ENCODE measurements around the gene ODAD3. TPM values are rescaled to one million over a fixed set of nuclear protein-coding genes. Genes with fewer than 3 reads are reported as not detected.

The ODAD3 gene
- total RNA-seq, 1 donor from 2014 or later: 0.66 TPM

- peak; percentile 22 for DNase-seq (ENCODE audit: low read depth)
- Histone ChIP-seq H3K4me1 (ENCODE audit: insufficient read depth, low read length) (peaks cover 59% of the 10 kb centered on the region), H3K9me3 (ENCODE audit: insufficient read depth, low read depth, low read length) (no peaks in the 10 kb centered on the region), H3K27ac (ENCODE audit: low read depth, low read length) (peak overlapping the region; percentile 51), H3K9ac (ENCODE audit: low read length) (peak overlapping the region; percentile 35), H3K27me3 (ENCODE audit: insufficient read depth, low read length) (peaks cover 7% of the 10 kb centered on the region), H3K79me2 (ENCODE audit: insufficient read depth, low read length) (no peaks in the 10 kb centered on the region), H2AFZ (ENCODE audit: low read depth, low read length) (no peak overlapping the region), H4K20me1 (ENCODE audit: insufficient read depth, low read length) (peaks cover 9% of the 10 kb centered on the region), H3K4me2 (ENCODE audit: low read length) (peak overlapping the region; percentile 78), H3K4me3 (ENCODE audit: insufficient read depth, low read depth, low read length) (no peak overlapping the region), H3K36me3 (ENCODE audit: insufficient read depth, low read length) (no peaks in the 10 kb centered on the region)
- H3K36me3 Mint-ChIP-seq (ENCODE audit: low read depth, unreplicated experiment): peaks cover 1% of the 10 kb centered on the region
- H3K27ac Mint-ChIP-seq (ENCODE audit: unreplicated experiment): no peak overlapping the region
- peaks cover 13% of the 10 kb centered on the region for H3K4me1 Mint-ChIP-seq (ENCODE audit: low read depth, unreplicated experiment)
- FAIRE-seq: no peak
- TF ChIP-seq, protein P1, sequence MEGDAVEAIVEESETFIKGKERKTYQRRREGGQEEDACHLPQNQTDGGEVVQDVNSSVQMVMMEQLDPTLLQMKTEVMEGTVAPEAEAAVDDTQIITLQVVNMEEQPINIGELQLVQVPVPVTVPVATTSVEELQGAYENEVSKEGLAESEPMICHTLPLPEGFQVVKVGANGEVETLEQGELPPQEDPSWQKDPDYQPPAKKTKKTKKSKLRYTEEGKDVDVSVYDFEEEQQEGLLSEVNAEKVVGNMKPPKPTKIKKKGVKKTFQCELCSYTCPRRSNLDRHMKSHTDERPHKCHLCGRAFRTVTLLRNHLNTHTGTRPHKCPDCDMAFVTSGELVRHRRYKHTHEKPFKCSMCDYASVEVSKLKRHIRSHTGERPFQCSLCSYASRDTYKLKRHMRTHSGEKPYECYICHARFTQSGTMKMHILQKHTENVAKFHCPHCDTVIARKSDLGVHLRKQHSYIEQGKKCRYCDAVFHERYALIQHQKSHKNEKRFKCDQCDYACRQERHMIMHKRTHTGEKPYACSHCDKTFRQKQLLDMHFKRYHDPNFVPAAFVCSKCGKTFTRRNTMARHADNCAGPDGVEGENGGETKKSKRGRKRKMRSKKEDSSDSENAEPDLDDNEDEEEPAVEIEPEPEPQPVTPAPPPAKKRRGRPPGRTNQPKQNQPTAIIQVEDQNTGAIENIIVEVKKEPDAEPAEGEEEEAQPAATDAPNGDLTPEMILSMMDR (IDR thresholded peaks at IDR 0.05; ENCODE audit: insufficient read depth, low read depth, low read length): no peak
- no peak for TF ChIP-seq EZH2 (IDR thresholded peaks at IDR 0.05; ENCODE audit: insufficient read depth, low read length)
- H3K4me3 Mint-ChIP-seq (ENCODE audit: unreplicated experiment): no peak overlapping the region
- peaks cover 6% of the 10 kb centered on the region for H3K27me3 Mint-ChIP-seq (ENCODE audit: low read depth, unreplicated experiment)
- H3K9me3 Mint-ChIP-seq (ENCODE audit: unreplicated experiment): no peaks in the 10 kb centered on the region
Observed at GRCh38 chr19:11377756-11378155, 57.2 kb downstream of the ODAD3 start.

DNA sequence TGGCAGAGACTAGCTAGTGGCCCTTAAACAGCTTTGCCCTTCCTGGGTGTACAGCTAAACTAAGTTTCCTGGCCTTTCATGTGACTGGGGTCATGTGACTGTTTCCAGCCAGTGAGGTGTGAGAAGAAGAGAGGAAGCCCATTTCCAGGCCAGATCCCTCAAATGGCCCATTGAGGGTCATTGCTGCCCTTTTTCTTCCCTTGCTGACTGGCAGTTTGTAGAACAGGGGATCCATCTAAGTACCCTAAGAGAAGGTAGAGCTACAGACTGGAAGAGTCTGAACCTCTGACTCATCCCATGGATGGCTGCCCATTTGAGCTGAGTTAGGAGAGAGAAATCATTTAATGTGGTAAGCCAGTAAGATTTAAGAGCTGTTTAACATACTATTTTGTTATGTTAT, 57.7 kb downstream of the ODAD3 start:
- Histone ChIP-seq H4K20me1 (ENCODE audit: insufficient read depth, low read length) (peaks cover 9% of the 10 kb centered on the region), H3K9ac (ENCODE audit: low read length) (no peak overlapping the region), H3K4me2 (ENCODE audit: low read length) (peak overlapping the region; percentile 27), H3K4me3 (ENCODE audit: insufficient read depth, low read depth, low read length) (no peak overlapping the region), H3K27me3 (ENCODE audit: insufficient read depth, low read length) (peaks cover 4% of the 10 kb centered on the region), H2AFZ (ENCODE audit: low read depth, low read length) (peak overlapping the region; percentile 19), H3K79me2 (ENCODE audit: insufficient read depth, low read length) (no peaks in the 10 kb centered on the region), H3K36me3 (ENCODE audit: insufficient read depth, low read length) (no peaks in the 10 kb centered on the region), H3K27ac (ENCODE audit: low read depth, low read length) (peak overlapping the region; percentile 51), H3K4me1 (ENCODE audit: insufficient read depth, low read length) (peaks cover 59% of the 10 kb centered on the region), H3K9me3 (ENCODE audit: insufficient read depth, low read depth, low read length) (no peaks in the 10 kb centered on the region)
- DNase-seq (ENCODE audit: low read depth): peak; percentile 86
- peaks cover 13% of the 10 kb centered on the region for H3K4me1 Mint-ChIP-seq (ENCODE audit: low read depth, unreplicated experiment)
- H3K9me3 Mint-ChIP-seq (ENCODE audit: unreplicated experiment): no peaks in the 10 kb centered on the region
- peaks cover 1% of the 10 kb centered on the region for H3K36me3 Mint-ChIP-seq (ENCODE audit: low read depth, unreplicated experiment)
- no peak for FAIRE-seq
- peaks cover 5% of the 10 kb centered on the region for H3K27me3 Mint-ChIP-seq (ENCODE audit: low read depth, unreplicated experiment)
- peak overlapping the region; percentile 15 for H3K4me3 Mint-ChIP-seq (ENCODE audit: unreplicated experiment)
- TF ChIP-seq EZH2 (IDR thresholded peaks at IDR 0.05; ENCODE audit: insufficient read depth, low read length): no peak
- TF ChIP-seq, protein P1 (IDR thresholded peaks at IDR 0.05; ENCODE audit: insufficient read depth, low read depth, low read length): no peak
- H3K27ac Mint-ChIP-seq (ENCODE audit: unreplicated experiment): peak overlapping the region; percentile 44

- Histone ChIP-seq H3K36me3 (ENCODE audit: insufficient read depth, low read length) (no peaks in the 10 kb centered on the region), H3K4me2 (ENCODE audit: low read length) (peak overlapping the region; percentile 78), H3K4me3 (ENCODE audit: insufficient read depth, low read depth, low read length) (peak overlapping the region; percentile 70), H3K27ac (ENCODE audit: low read depth, low read length) (peak overlapping the region; percentile 8), H3K4me1 (ENCODE audit: insufficient read depth, low read length) (peaks cover 45% of the 10 kb centered on the region), H2AFZ (ENCODE audit: low read depth, low read length) (peak overlapping the region; percentile 41), H3K27me3 (ENCODE audit: insufficient read depth, low read length) (no peaks in the 10 kb centered on the region), H3K79me2 (ENCODE audit: insufficient read depth, low read length) (no peaks in the 10 kb centered on the region), H3K9me3 (ENCODE audit: insufficient read depth, low read depth, low read length) (no peaks in the 10 kb centered on the region), H3K9ac (ENCODE audit: low read length) (peak overlapping the region; percentile 84), H4K20me1 (ENCODE audit: insufficient read depth, low read length) (peaks cover 9% of the 10 kb centered on the region)
- Mint-ChIP-seq H3K27me3 (ENCODE audit: low read depth, unreplicated experiment) (no peaks in the 10 kb centered on the region), H3K27ac (ENCODE audit: unreplicated experiment) (peak overlapping the region; percentile 60), H3K4me3 (ENCODE audit: unreplicated experiment) (no peak overlapping the region), H3K36me3 (ENCODE audit: low read depth, unreplicated experiment) (peaks cover 1% of the 10 kb centered on the region), H3K9me3 (ENCODE audit: unreplicated experiment) (no peaks in the 10 kb centered on the region), H3K4me1 (ENCODE audit: low read depth, unreplicated experiment) (peaks cover 13% of the 10 kb centered on the region)
- no peak for DNase-seq (ENCODE audit: low read depth)
- no peak for FAIRE-seq
- TF ChIP-seq EZH2 (IDR thresholded peaks at IDR 0.05; ENCODE audit: insufficient read depth, low read length): no peak
- TF ChIP-seq, protein P1 (IDR thresholded peaks at IDR 0.05; ENCODE audit: insufficient read depth, low read depth, low read length): no peak
Observed at GRCh38 chr19:11375143-11375948, 59.6 kb downstream of the ODAD3 start.
